GM23248 (cell line): Measurements from ENCODE around the gene NHLRC4. TPM values are rescaled to one million over a fixed set of nuclear protein-coding genes. Genes with fewer than 3 reads are reported as not detected.

Experiments used
- DNase-seq: peaks from one replicate; pipeline ENCODE4 v3.0.0-alpha.2; 2015
- H2AFZ ChIP-seq: fragments of 200-600 bp; sonication (generic); 2 replicates; pipeline ENCODE4 v1.6.1; 2016; ENCODE audit warnings: antibody characterized with exemption
- H3F3A ChIP-seq: fragments of 200-600 bp; sonication (generic); 2 replicates; pipeline ENCODE4 v1.6.1; 2016; ENCODE audit warnings: mild to moderate bottlenecking, antibody characterized with exemption, mixed run types; ENCODE audit not compliant: insufficient read depth
- H3K27ac ChIP-seq: fragments of 200-600 bp; sonication (generic); 2 replicates; pipeline ENCODE4 v1.5.1; 2016; ENCODE audit warnings: mild to moderate bottlenecking
- H3K27me3 ChIP-seq: fragments of 200-600 bp; sonication (generic); replicated peaks from 2 replicates; pipeline ENCODE4 v1.6.1; 2016; ENCODE audit warnings: mild to moderate bottlenecking; ENCODE audit not compliant: insufficient read depth
- H3K36me3 ChIP-seq: fragments of 200-600 bp; sonication (generic); 2 replicates; pipeline ENCODE4 v1.6.1; 2016; ENCODE audit warnings: low read depth, mild to moderate bottlenecking
- H3K4me1 ChIP-seq: fragments of 200-600 bp; sonication (generic); 2 replicates; pipeline ENCODE4 v1.6.1; 2016; ENCODE audit warnings: mild to moderate bottlenecking; ENCODE audit not compliant: insufficient read depth
- H3K4me2 ChIP-seq: fragments of 200-600 bp; sonication (generic); one replicate; pipeline ENCODE4 v1.6.1; 2016; ENCODE audit warnings: mild to moderate bottlenecking; ENCODE audit not compliant: unreplicated experiment
- H3K4me3 ChIP-seq: fragments of 200-600 bp; sonication (generic); 2 replicates; pipeline ENCODE4 v1.5.1; 2016; ENCODE audit warnings: mild to moderate bottlenecking
- H3K79me2 ChIP-seq: fragments of 200-600 bp; sonication (generic); 2 replicates; pipeline ENCODE4 v1.6.1; 2016; ENCODE audit warnings: mild to moderate bottlenecking; ENCODE audit not compliant: insufficient read depth
- H3K9ac ChIP-seq: fragments of 200-600 bp; sonication (generic); 2 replicates; pipeline ENCODE4 v1.6.1; 2016; ENCODE audit warnings: mild to moderate bottlenecking
- H3K9me2 ChIP-seq: fragments of 200-600 bp; sonication (generic); 2 replicates; pipeline ENCODE4 v1.6.1; 2016; ENCODE audit warnings: mixed run types, mild to moderate bottlenecking, moderate library complexity; ENCODE audit not compliant: insufficient read depth
- H3K9me3 ChIP-seq: fragments of 200-600 bp; sonication (generic); one replicate; pipeline ENCODE4 v1.6.1; 2017; ENCODE audit warnings: low read depth
- H4K20me1 ChIP-seq: fragments of 200-600 bp; sonication (generic); 2 replicates; pipeline ENCODE4 v1.6.0; 2016; ENCODE audit not compliant: insufficient read depth
- EZH2 ChIP-seq: fragments of 200-600 bp; sonication (generic); IDR thresholded peaks from 2 replicates; pipeline ENCODE4 v1.6.1; 2018; ENCODE audit warnings: antibody characterized with exemption, mild to moderate bottlenecking; ENCODE audit not compliant: insufficient read depth, poor library complexity, severe bottlenecking
- EZH2phosphoT487 ChIP-seq: fragments of 200-600 bp; sonication (generic); IDR thresholded peaks from 2 replicates; pipeline ENCODE4 v1.6.1; 2018; ENCODE audit warnings: antibody characterized with exemption, moderate library complexity, mild to moderate bottlenecking, low read depth; ENCODE audit not compliant: insufficient read depth
- WGBS, 2 experiments: methylation state at CpG; one replicate each; pipeline ENCODE4 v1.1.6; 2015 to 2017; ENCODE audit warnings: low lambda C conversion rate in 2 of 2, low coverage in 1 of 2; ENCODE audit errors: missing lambda C conversion rate in 2 of 2; 5-methylcytosine and 5-hydroxymethylcytosine counted together
- in situ Hi-C: fragments of 300-500 bp; cut with MboI; formaldehyde crosslinking; loops from 2 replicates; pipeline ENCODE4 v1.15.0; 2020
- polyA plus RNA-seq: library from polyadenylated mRNA; unstranded; fragments of >200 nt; fragmentation: Nextera tagmentation; extraction: Ambion mirVana; gene quantifications from 2 replicates; pipeline ENCODE4 v1.2.1, GENCODE V29; 2016
- total RNA-seq: library from RNA; depleted of rRNA; stranded (reverse); fragments of >200 nt; shearing (Covaris generic); gene quantifications from 2 replicates; pipeline ENCODE4 v1.2.3, GENCODE V29; 2014

Gene NHLRC4
- total and polyA plus RNA-seq, 2 experiments from 2014 or later: 0.11 to 0.20 TPM

DNA sequence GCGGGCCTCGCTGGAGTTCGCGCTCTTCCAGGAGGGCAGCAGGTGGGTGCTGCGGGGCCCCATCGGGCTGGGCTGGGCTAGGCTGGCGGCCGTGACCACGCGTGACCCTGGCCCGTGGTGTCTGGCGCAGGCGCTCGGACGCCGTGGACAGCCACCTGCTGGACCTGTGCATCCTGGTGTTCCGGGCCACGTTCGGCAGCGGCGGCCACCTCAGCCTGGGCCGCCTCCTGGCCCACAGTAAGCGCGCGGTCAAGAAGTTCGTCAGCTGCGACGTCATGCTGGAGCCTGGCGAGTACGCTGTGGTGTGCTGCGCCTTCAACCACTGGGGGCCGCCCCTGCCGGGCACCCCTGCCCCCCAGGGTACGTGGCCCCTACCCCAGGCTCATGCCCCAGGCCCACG is 14.6 kb upstream of the NHLRC4 start:
- H3K4me1 ChIP-seq: peaks cover 17% of the 10 kb centered on the region
- in situ Hi-C loops: no loop called here
- no peak overlapping the region for H3K9ac ChIP-seq
- no peak overlapping the region for H3K27ac ChIP-seq
- no peaks in the 10 kb centered on the region for H3F3A ChIP-seq
- no peaks in the 10 kb centered on the region for H4K20me1 ChIP-seq
- H3K4me3 ChIP-seq: no peak overlapping the region
- 92 to 94% methylated on average over 15 to 34 of the region's 35 CpGs for WGBS, 2 experiments
- no peaks in the 10 kb centered on the region for H3K9me2 ChIP-seq
- H3K4me2 ChIP-seq: no peak overlapping the region
- H3K36me3 ChIP-seq: no peaks in the 10 kb centered on the region
- TF ChIP-seq EZH2 (no peak), EZH2phosphoT487 (no peak)
- no peak for DNase-seq
- no peaks in the 10 kb centered on the region for H3K27me3 ChIP-seq
- H2AFZ ChIP-seq: no peak overlapping the region
- H3K9me3 ChIP-seq: no peaks in the 10 kb centered on the region
- peaks cover 17% of the 10 kb centered on the region; the same call in 1 of the 2 replicates for H3K79me2 ChIP-seq

DNA sequence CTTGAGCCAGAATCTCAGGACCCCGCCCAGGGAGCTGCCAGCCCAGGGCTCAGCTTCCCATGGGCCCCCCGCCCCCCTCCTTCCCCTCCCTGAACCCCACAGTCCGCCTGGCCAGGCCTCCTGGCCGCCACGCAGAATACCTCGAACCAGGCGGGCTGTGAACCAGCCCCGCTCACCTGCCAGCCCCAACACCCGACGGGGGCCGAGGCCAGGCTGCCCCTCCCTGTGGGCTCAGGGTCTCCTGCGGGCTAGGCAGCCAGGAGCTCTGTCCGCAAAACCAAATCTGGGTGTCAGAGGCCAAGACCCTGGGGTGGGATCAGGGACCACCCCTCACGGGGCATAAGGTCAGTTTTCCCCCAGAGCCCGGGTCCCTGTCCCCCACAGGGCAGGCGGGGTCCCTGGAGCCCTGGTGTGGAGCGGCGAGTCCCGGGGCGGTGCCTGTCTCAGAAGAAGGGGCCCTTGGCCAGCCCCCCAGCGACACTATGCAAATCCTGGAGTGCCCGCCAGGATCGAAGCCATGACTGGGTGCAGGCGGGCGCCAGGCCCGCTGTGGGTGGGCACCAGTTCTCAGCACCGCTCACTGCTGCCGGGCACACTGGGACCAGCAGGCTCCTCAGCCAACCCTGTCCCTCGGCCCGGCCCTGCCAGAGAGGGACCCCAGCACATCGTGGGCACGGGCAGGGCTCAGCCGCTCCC is 13.1 kb upstream of the NHLRC4 start:
- 96% methylated on average over 17 to 25 of the region's 33 CpGs for WGBS, 2 experiments
- Histone ChIP-seq H2AFZ (no peak overlapping the region), H3K9ac (peak overlapping the region; percentile 78; the same call in 1 of the 2 replicates), H3K9me2 (no peaks in the 10 kb centered on the region), H3F3A (no peaks in the 10 kb centered on the region), H3K4me2 (peak overlapping the region; percentile 75), H3K4me3 (no peak overlapping the region), H3K27me3 (no peaks in the 10 kb centered on the region), H3K36me3 (no peaks in the 10 kb centered on the region), H3K9me3 (no peaks in the 10 kb centered on the region), H3K27ac (peak overlapping the region; percentile 86), H3K4me1 (peaks cover 17% of the 10 kb centered on the region), H4K20me1 (no peaks in the 10 kb centered on the region), H3K79me2 (0 out of 2 replicates have a peak, but pooled peaks cover 1% of the 10 kb centered on the region)
- in situ Hi-C loops: no loop called here
- TF ChIP-seq EZH2phosphoT487 (no peak), EZH2 (no peak)
- DNase-seq: no peak

DNA sequence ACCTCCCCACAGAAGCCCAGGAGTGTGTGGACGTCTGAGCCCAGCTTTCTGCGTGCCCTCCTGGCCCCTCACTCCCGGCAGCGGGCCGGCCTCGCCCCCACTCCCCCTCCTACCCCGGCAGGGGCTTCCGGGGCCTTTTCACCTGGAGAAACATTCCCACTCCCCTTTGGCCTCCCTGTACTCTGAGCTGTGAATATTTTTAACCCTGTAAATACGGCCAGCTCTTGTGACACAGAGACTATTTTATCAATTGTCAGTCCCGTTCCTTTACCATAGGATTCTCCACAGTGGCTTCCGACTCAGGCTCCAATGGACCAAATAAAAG is 12.5 kb upstream of the NHLRC4 start:
- H3F3A ChIP-seq: no peaks in the 10 kb centered on the region
- no peaks in the 10 kb centered on the region for H4K20me1 ChIP-seq
- peak overlapping the region; percentile 75 for H3K4me2 ChIP-seq
- in situ Hi-C loops: no loop called here
- no peak for DNase-seq
- peaks cover 17% of the 10 kb centered on the region for H3K4me1 ChIP-seq
- H3K4me3 ChIP-seq: peak overlapping the region; percentile 63; the same call in 1 of the 2 replicates
- no peaks in the 10 kb centered on the region for H3K9me2 ChIP-seq
- 58 to 67% methylated on average over 6 to 11 of the region's 11 CpGs for WGBS, 2 experiments
- no peaks in the 10 kb centered on the region for H3K79me2 ChIP-seq
- H2AFZ ChIP-seq: no peak overlapping the region
- H3K9ac ChIP-seq: peak overlapping the region; percentile 78
- no peak for TF ChIP-seq EZH2
- H3K27me3 ChIP-seq: peaks cover 3% of the 10 kb centered on the region; the same call in 1 of the 2 replicates
- no peaks in the 10 kb centered on the region for H3K36me3 ChIP-seq
- H3K27ac ChIP-seq: peak overlapping the region; percentile 86
- H3K9me3 ChIP-seq: no peaks in the 10 kb centered on the region

DNA sequence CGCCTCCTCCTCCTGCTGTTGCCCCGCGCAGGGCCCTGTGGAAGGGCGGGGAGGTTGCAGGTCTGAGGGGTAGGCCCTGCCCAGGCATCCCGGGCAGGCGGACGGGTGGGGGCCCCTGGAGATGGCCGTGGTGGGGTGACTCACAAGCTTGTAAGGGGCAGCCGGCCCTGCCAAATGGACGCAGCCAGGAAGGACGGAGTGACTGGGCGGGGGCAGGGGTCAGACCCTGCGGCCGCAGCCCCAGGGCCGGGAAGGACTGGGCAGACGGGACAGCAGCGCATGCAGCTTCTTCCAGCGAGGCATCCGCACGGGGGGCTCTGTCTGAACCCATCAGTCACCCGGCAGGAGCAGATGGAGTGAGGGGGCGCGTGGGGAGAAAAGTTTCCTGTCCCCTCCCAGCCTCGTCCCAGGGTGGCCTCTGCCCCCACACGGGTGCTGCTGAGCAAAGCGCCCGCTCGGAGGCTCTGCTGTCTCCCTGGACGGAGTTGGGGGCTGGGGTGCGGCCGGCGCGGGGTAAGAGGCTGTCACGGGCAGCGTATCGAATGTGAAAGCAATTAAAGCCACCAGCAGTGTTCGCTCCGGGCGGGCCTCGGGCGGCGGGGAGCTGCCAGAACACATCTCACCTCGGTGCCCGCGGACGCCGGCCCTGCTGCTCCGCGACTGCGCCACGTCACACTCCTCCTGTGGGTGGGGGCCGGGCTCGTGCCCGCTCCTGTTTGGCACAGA is 12.0 kb upstream of the NHLRC4 start:
- H3K9me3 ChIP-seq: no peaks in the 10 kb centered on the region
- peak; percentile 92 for DNase-seq
- H3K9ac ChIP-seq: peak overlapping the region; percentile 78
- TF ChIP-seq EZH2 (no peak), EZH2phosphoT487 (no peak)
- peak overlapping the region; percentile 86 for H3K27ac ChIP-seq
- H4K20me1 ChIP-seq: no peaks in the 10 kb centered on the region
- peak overlapping the region; percentile 43; the same call in 1 of the 2 replicates for H2AFZ ChIP-seq
- no peaks in the 10 kb centered on the region for H3K9me2 ChIP-seq
- peak overlapping the region; percentile 63 for H3K4me3 ChIP-seq
- no peaks in the 10 kb centered on the region for H3K36me3 ChIP-seq
- in situ Hi-C loops: no loop called here
- WGBS, 2 experiments: 4 to 6% methylated on average over 48 to 53 of the region's 54 CpGs
- peak overlapping the region; percentile 75 for H3K4me2 ChIP-seq
- H3K27me3 ChIP-seq: peaks cover 8% of the 10 kb centered on the region; the same call in 1 of the 2 replicates
- no peaks in the 10 kb centered on the region for H3K79me2 ChIP-seq
- no peaks in the 10 kb centered on the region for H3F3A ChIP-seq
- H3K4me1 ChIP-seq: peaks cover 17% of the 10 kb centered on the region
